ENCODE data around the gene ENTPD7.
"Not testable (repeated sequence)": the region's sequence is repeated elsewhere in the genome, so short reads cannot be mapped to it uniquely, and the experiment has no call there.

- TF ChIP-seq CTCF (conservative IDR thresholded peaks at IDR 0.05); ZFX (IDR thresholded peaks at IDR 0.05): not testable (repeated sequence)
These were observed 86.9 kb downstream of the ENTPD7 start for GRCh38 chr10:99746166-99746565.

Measured in C4-2B (cell line).